Activated B cell treated with CpG ODN at 0.5 μM for 24 hours (primary cell): ENCODE results near the gene RAD51B. TPM values are rescaled to one million over a fixed set of nuclear protein-coding genes. Genes with fewer than 3 reads are reported as not detected.

Experiments used
- ATAC-seq: fragments of 200-7000 bp; cut with Tn5 transposase; one replicate; pipeline ENCODE4 v1.10.0; 2021; ENCODE audit warnings: low read depth, mild to moderate bottlenecking, moderate library complexity
- CTCF ChIA-PET: fragments of 350-600 bp; sonication (Branson Sonifier 250); formaldehyde crosslinking; loops from one replicate; lab custom pipeline; 2021; ENCODE audit warnings: antibody characterized with exemption; lab: Charles Lee
- POLR2A ChIA-PET: fragments of 350-600 bp; sonication (Branson Sonifier 250); formaldehyde crosslinking; loops from one replicate; lab custom pipeline; 2021; ENCODE audit warnings: antibody characterized with exemption; lab: Charles Lee
- DNase-seq: peaks from one replicate; pipeline ENCODE4 v3.0.0; 2022
- H3K27ac Mint-ChIP-seq: one replicate; pipeline ENCODE4 v1.8.0; 2020; ENCODE audit warnings: mixed read lengths
- H3K27me3 Mint-ChIP-seq: one replicate; pipeline ENCODE4 v1.8.0; 2021; ENCODE audit warnings: mixed read lengths
- H3K36me3 Mint-ChIP-seq: one replicate; pipeline ENCODE4 v1.8.0; 2021; ENCODE audit warnings: low read depth, mixed read lengths
- H3K4me1 Mint-ChIP-seq: one replicate; pipeline ENCODE4 v1.8.0; 2021; ENCODE audit warnings: mixed read lengths
- H3K4me3 Mint-ChIP-seq: one replicate; pipeline ENCODE4 v1.8.0; 2020; ENCODE audit warnings: mild to moderate bottlenecking, mixed read lengths
- H3K9me3 Mint-ChIP-seq: one replicate; pipeline ENCODE4 v1.8.0; 2020; ENCODE audit warnings: mixed read lengths
- intact Hi-C: fragments of 100-400 bp; cut with micrococcal nuclease; formaldehyde crosslinking; loops from one replicate; pipeline ENCODE4 v1.15.1; 2024
- total RNA-seq: library from RNA; stranded (reverse); gene quantifications from 2 replicates; pipeline ENCODE4 v1.2.3, GENCODE V29; 2022
- TF ChIP-seq, protein P1 (sequence below): fragments of 200-600 bp; IDR thresholded peaks from one replicate; pipeline ENCODE4 v1.8.0; 2022; ENCODE audit warnings: antibody characterized with exemption, mild to moderate bottlenecking

The RAD51B gene
- total RNA-seq, result 40.0 and 53.9 TPM in 2 replicates

DNA sequence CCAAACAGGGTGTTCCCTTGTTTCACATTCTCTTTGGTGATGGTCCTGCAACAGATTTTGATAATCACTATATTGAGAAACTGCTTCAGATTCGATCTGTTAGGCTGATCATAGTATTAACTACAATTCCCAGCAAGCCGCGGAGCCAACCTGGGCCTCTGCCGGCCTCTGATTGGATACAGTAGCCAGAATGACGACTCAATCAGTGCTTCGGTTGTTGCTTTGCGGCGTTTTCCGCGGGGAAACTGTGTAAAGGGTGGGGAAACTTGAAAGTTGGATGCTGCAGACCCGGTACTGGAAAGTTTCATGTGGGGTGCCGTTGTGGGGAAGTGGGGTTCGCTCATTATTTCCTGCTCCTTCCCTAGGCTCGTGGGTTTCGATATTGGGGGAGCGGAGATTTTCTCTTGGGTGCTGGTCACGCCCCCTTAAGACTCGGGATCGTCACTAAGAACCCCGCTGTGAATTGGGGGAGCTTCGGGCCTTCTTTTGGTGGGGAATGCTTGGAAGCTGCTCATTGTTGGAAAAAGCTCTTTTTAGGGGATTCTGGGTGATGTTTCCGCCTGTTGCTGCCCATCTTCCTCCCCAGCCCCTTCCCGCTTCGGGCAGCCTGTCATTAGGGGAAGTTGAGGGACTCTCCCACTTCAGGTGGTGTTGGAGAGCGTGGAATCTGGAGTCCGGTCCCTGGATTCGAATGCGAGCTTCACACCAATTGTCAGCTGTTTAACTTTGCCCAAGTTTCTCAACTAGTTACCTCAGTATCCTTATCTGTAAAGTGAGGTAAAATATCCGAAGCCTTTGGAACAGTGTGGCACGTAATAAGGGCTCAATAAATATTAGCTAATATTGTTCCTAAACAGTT lies at the start of gene RAD51B:
RAD51B (plus strand) TSS at position 217 of the 859 bp plus-strand sequence.
- ChIA-PET POLR2A (interaction anchor here (0.6 to 1.9 kb wide), 3 partner anchors 973 to 1947 kb away, joined by 3 to 7 read pairs (median 4); partner anchors contain the start of genes SRSF5 and ZFP36L1), CTCF (interaction anchor here (1.2 kb wide), 1 partner anchor 18 kb away, joined by 4 read pairs; no protein-coding TSS in a partner anchor)
- H3K9me3 Mint-ChIP-seq, result peaks cover 2% of the 10 kb centered on the region
- peak within 1 kb of the TSS; percentile 97 for H3K4me3 Mint-ChIP-seq
- DNase-seq, result peak; percentile 67
- H3K27me3 Mint-ChIP-seq, result no peaks in the 10 kb centered on the region
- peak; percentile 59 for ATAC-seq
- H3K4me1 Mint-ChIP-seq, result peaks cover 48% of the 10 kb centered on the region
- intact Hi-C loops, result loop anchor here (2.0 to 5.0 kb wide), 3 partner anchors 217 to 1579 kb away; partner anchors contain the start of genes EIF2S1, ERH, PIGH and SLC39A9
- TF ChIP-seq, protein P1, sequence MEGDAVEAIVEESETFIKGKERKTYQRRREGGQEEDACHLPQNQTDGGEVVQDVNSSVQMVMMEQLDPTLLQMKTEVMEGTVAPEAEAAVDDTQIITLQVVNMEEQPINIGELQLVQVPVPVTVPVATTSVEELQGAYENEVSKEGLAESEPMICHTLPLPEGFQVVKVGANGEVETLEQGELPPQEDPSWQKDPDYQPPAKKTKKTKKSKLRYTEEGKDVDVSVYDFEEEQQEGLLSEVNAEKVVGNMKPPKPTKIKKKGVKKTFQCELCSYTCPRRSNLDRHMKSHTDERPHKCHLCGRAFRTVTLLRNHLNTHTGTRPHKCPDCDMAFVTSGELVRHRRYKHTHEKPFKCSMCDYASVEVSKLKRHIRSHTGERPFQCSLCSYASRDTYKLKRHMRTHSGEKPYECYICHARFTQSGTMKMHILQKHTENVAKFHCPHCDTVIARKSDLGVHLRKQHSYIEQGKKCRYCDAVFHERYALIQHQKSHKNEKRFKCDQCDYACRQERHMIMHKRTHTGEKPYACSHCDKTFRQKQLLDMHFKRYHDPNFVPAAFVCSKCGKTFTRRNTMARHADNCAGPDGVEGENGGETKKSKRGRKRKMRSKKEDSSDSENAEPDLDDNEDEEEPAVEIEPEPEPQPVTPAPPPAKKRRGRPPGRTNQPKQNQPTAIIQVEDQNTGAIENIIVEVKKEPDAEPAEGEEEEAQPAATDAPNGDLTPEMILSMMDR, result no peak
- peak within 1 kb of the TSS; percentile 95 for H3K27ac Mint-ChIP-seq
- H3K36me3 Mint-ChIP-seq, result peaks cover 20% of the 10 kb centered on the region

DNA sequence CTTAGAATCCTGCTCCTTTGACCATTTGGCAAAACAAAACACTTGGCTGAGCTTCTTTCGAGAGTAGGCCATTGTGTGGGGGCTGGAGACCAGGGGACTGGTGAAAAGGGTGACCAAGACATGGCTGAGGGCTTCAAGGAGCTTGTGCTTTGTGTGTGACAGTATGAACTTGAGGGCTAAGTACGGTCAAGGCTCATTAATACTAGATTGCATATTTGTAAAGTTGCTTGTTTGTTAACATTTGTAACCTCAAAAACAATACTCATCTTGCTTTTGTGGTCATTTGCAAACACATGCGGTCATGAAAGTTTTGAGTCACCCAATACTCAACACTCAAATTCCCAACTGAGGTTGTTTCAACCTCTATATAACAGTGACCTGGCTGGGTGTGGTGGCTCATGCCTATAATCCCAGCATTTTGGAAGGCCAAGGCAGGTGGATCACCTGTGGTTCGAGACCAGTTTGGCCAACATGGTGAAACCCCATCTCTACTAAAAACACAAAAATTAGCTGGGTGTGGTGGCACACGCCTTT lies 45.7 kb upstream of the RAD51B start:
- H3K4me1 Mint-ChIP-seq, result no peaks in the 10 kb centered on the region
- no peak for ATAC-seq
- H3K36me3 Mint-ChIP-seq, result peaks cover 96% of the 10 kb centered on the region
- intact Hi-C loops, result no loop called here
- TF ChIP-seq, protein P1, result no peak
- no peaks in the 10 kb centered on the region for H3K27me3 Mint-ChIP-seq
- no peak overlapping the region for H3K4me3 Mint-ChIP-seq
- DNase-seq, result no peak
- no peak overlapping the region for H3K27ac Mint-ChIP-seq
- POLR2A ChIA-PET, result no interaction called here
- CTCF ChIA-PET, result no interaction called here
- no peaks in the 10 kb centered on the region for H3K9me3 Mint-ChIP-seq

DNA sequence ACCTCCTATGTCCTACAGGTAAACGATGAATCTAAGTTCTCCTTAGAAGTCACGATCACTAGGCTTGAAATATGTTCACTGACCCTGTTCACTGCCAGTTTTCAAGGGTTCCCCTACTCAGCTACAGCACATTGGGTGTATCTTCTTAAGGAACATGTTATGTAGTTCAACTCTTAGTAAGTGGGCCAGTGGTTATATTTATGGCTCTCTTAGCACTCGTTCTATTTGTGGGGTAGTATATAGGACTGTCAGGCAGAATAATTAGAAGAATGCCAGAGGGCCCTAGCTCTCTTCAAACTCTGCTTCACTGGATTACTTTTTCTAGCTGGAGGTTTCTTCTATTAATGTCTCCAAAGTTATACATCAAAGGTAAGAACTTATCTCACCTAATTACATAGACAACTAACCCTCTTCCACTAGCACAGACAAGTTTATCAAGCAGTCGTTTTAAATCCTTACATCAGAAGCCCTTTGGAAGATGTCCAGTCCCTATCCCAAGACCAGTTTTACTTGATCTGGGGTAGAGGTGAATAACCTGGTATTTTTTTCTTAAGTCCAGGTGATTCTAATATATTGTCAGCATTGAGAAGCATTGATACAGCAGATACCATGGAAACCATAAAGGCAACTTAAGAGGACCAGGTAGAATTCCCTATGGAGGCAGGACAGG lies 42.8 kb upstream of the RAD51B start:
- Mint-ChIP-seq H3K4me1 (no peaks in the 10 kb centered on the region), H3K36me3 (peaks cover 97% of the 10 kb centered on the region), H3K4me3 (no peak overlapping the region), H3K9me3 (no peaks in the 10 kb centered on the region), H3K27ac (no peak overlapping the region), H3K27me3 (no peaks in the 10 kb centered on the region)
- ChIA-PET CTCF (no interaction called here), POLR2A (no interaction called here)
- no peak for DNase-seq
- intact Hi-C loops, result no loop called here
- TF ChIP-seq, protein P1, result no peak
- ATAC-seq, result no peak

DNA sequence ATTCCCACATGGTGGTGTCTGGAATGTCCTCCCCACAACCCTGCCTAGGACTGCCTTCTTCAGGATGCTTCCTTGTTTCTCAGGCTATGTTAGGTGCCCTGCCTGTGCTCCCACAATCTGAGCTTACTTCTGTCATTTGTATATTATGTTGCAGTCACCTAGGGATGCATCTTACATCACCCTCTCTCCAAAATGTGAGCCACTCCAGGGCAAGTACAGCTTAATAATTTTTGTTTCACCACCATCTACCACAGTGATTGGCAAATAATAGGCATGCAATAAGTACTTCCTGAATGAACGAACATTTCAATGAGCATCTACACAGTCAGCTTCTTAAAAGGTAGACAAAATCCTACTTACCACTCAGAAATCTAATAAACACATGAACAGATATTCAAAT lies 40.8 kb upstream of the RAD51B start:
- Mint-ChIP-seq H3K36me3 (peaks cover 97% of the 10 kb centered on the region), H3K27me3 (no peaks in the 10 kb centered on the region), H3K4me1 (no peaks in the 10 kb centered on the region), H3K27ac (no peak overlapping the region), H3K9me3 (no peaks in the 10 kb centered on the region), H3K4me3 (no peak overlapping the region)
- intact Hi-C loops, result no loop called here
- TF ChIP-seq, protein P1, result no peak
- ChIA-PET CTCF (no interaction called here), POLR2A (no interaction called here)
- ATAC-seq (no peak), DNase-seq (no peak)
